HepG2 (cell line): Measurements from ENCODE around the gene ANKRD42. TPM values are rescaled to one million over a fixed set of nuclear protein-coding genes. Genes with fewer than 3 reads are reported as not detected.

ENCODE experiments used
- BORCS8-MEF2B ChIP-seq: sonication (generic); formaldehyde crosslinking; IDR thresholded peaks from 2 replicates; pipeline ENCODE4 v1.8.0; 2022; ENCODE audit warnings: mild to moderate bottlenecking, missing genetic modification reagents
- CEBPG ChIP-seq: IDR thresholded peaks from 2 replicates; pipeline ENCODE4 v1.6.1; 2016
- FOXA1 ChIP-seq, 2 experiments: fragments of 450-650 bp in 1 of 2; sonication (generic) in 1 of 2; formaldehyde crosslinking in 1 of 2; IDR thresholded peaks; 2 replicates each; pipeline versions ENCODE4 v1.4.0 to v1.6.1; 2016 to 2020; ENCODE audit warnings: missing genetic modification reagents in 1 of 2
- GZF1 ChIP-seq: sonication (generic); formaldehyde crosslinking; IDR thresholded peaks from 2 replicates; pipeline ENCODE4 v1.5.1; 2020; ENCODE audit warnings: mild to moderate bottlenecking, missing genetic modification reagents
- HES4 ChIP-seq: sonication (generic); formaldehyde crosslinking; IDR thresholded peaks from 2 replicates; pipeline ENCODE4 v1.9.0; 2021; ENCODE audit warnings: mild to moderate bottlenecking, missing genetic modification reagents, borderline replicate concordance
- HOXD1 ChIP-seq: sonication (generic); formaldehyde crosslinking; IDR thresholded peaks from 2 replicates; pipeline ENCODE4 v1.5.0; 2020; ENCODE audit warnings: missing genetic modification reagents
- KAT8 ChIP-seq: IDR thresholded peaks from 2 replicates; pipeline ENCODE4 v1.6.1; 2016; ENCODE audit warnings: missing genetic modification reagents, missing compliant biosample characterization
- MIER2 ChIP-seq: IDR thresholded peaks from 2 replicates; pipeline ENCODE4 v1.6.1; 2016; ENCODE audit warnings: missing biosample characterization, missing genetic modification reagents
- NRL ChIP-seq: sonication (generic); formaldehyde crosslinking; IDR thresholded peaks from 2 replicates; pipeline ENCODE4 v1.5.0; 2020; ENCODE audit warnings: missing genetic modification reagents, mild to moderate bottlenecking, moderate library complexity, borderline replicate concordance
- POLR2G ChIP-seq: fragments of 200-400 bp; formaldehyde crosslinking; IDR thresholded peaks from 2 replicates; pipeline ENCODE4 v1.6.1; 2018; ENCODE audit warnings: mild to moderate bottlenecking, low read depth, low read length, moderate library complexity
- RCOR2 ChIP-seq: IDR thresholded peaks from 2 replicates; pipeline ENCODE4 v1.6.1; 2016; ENCODE audit warnings: missing biosample characterization, missing genetic modification reagents
- SALL2 ChIP-seq: sonication (generic); formaldehyde crosslinking; IDR thresholded peaks from 2 replicates; pipeline ENCODE4 v1.8.1; 2023; ENCODE audit warnings: mild to moderate bottlenecking, missing genetic modification reagents, inconsistent platforms
- SMAD9 ChIP-seq: sonication (generic); formaldehyde crosslinking; IDR thresholded peaks from 2 replicates; pipeline ENCODE4 v1.5.1; 2020; ENCODE audit warnings: mild to moderate bottlenecking, missing genetic modification reagents
- SP2 ChIP-seq: sonication (generic); formaldehyde crosslinking; IDR thresholded peaks from 2 replicates; pipeline ENCODE4 v1.5.1; 2020; ENCODE audit warnings: mild to moderate bottlenecking, missing genetic modification reagents
- ZFP62 ChIP-seq: sonication (generic); formaldehyde crosslinking; IDR thresholded peaks from 2 replicates; pipeline ENCODE4 v1.4.0; 2020; ENCODE audit warnings: missing genetic modification reagents
- ZNF33B ChIP-seq: sonication (generic); formaldehyde crosslinking; IDR thresholded peaks from 2 replicates; pipeline ENCODE4 v1.5.1; 2020; ENCODE audit warnings: mild to moderate bottlenecking, missing genetic modification reagents
- ZNF354B ChIP-seq: sonication (generic); formaldehyde crosslinking; IDR thresholded peaks from 2 replicates; pipeline ENCODE4 v1.8.0; 2022; ENCODE audit warnings: mild to moderate bottlenecking, missing genetic modification reagents
- ZSCAN25 ChIP-seq: sonication (generic); formaldehyde crosslinking; IDR thresholded peaks from 2 replicates; pipeline ENCODE4 v1.8.0; 2022; ENCODE audit warnings: mild to moderate bottlenecking, missing genetic modification reagents
- polyA plus RNA-seq, 8 experiments: library from polyadenylated mRNA; depleted of rRNA in 3 of 8; stranded (reverse) in 7 of 8; unstranded in 1 of 8; fragments of >200 nt; fragmentation: Illumina TruSeq in 4 of 8; extraction: Trizol in 4 of 8; gene quantifications; 2 replicates each; pipeline versions ENCODE4 v1.2.1 to v1.2.3, GENCODE V29; 2011 to 2016; ENCODE audit warnings: low read depth in 4 of 8, missing spikeins in 1 of 8, mixed read lengths in 1 of 8; ENCODE audit not compliant: insufficient read depth in 1 of 8
- total RNA-seq, 5 experiments: library from RNA; depleted of rRNA; stranded (reverse); fragments of >200 nt; fragmentation: Illumina TruSeq; extraction: Trizol; gene quantifications; 2 replicates each; pipeline ENCODE4 v1.2.3, GENCODE V29; 2016; ENCODE audit warnings: low read depth in 1 of 5
- TF ChIP-seq, protein P1 (sequence below): sonication (generic); formaldehyde crosslinking; IDR thresholded peaks from 2 replicates; pipeline ENCODE4 v1.4.0; 2020; ENCODE audit warnings: mild to moderate bottlenecking, missing genetic modification reagents
- TF ChIP-seq, protein P2 (sequence below): sonication (generic); formaldehyde crosslinking; IDR thresholded peaks from 2 replicates; pipeline ENCODE4 v1.4.0; 2020; ENCODE audit warnings: low read depth, mild to moderate bottlenecking, missing genetic modification reagents
- TF ChIP-seq, protein P3 (sequence below): sonication (generic); formaldehyde crosslinking; IDR thresholded peaks from 2 replicates; pipeline ENCODE4 v1.4.0; 2020; ENCODE audit warnings: missing genetic modification reagents
- TF ChIP-seq, protein P4 (sequence below): sonication (generic); formaldehyde crosslinking; IDR thresholded peaks from 2 replicates; pipeline ENCODE4 v1.8.0; 2022; ENCODE audit warnings: mild to moderate bottlenecking, missing genetic modification reagents, moderate library complexity
- TF ChIP-seq, protein P5 (sequence below): IDR thresholded peaks from 2 replicates; pipeline ENCODE4 v1.6.1; 2012; ENCODE audit warnings: low read depth, low read length, improper control_type of control experiment

ANKRD42 gene
- total and polyA plus RNA-seq, 2 of the 13 experiments (the other 11 are each of a cell fraction or from before 2014, with no cell fraction given): 2.2 to 3.7 TPM

DNA sequence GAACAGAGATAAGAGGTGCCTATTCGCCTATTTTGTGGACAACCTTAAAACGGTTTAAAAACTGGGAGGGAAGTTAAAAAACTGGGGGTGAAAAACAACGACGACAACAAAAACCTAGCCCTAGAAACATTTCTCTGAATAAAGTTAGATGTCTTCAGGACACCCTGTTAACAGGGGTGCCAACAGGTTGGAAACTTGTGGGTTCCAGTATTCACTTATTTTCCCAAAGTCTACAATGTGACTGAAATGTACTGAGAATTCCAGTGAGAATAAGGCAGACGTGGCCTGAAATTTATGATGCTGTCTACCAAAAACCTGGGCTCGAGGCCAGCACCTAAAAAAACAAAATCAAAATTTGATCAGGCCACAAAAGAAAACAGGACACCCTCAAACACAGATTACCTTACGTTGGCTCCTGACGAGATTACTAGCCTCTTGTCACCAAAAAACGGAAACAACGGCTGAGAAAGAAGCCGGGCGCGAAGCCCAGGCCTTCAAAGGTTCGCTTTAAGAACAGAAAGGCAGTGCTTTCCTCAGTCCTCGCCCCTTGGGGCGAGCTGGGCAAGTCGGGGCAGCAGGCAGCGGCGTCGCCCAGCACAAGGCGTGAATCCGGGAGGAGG lies 91.7 kb downstream of the ANKRD42 start (continued):
- no peak for TF ChIP-seq GZF1
- TF ChIP-seq NRL: no peak
- TF ChIP-seq SALL2 (CRISPR knock-in tag): no peak
- TF ChIP-seq HOXD1: no peak
- TF ChIP-seq POLR2G: no peak
- TF ChIP-seq ZSCAN25 (CRISPR knock-in tag): 0 out of 2 replicates have a peak, but pooled peaks have one; percentile 33
- TF ChIP-seq HES4 (CRISPR knock-in tag): 0 out of 2 replicates have a peak, but pooled peaks have one; percentile 83
- no peak for TF ChIP-seq RCOR2 (CRISPR knock-in tag)
- TF ChIP-seq KAT8 (CRISPR knock-in tag): no peak
- no peak for TF ChIP-seq BORCS8-MEF2B
- TF ChIP-seq SMAD9 (CRISPR knock-in tag): peak; percentile 94; the same call in 1 of the 2 replicates
- TF ChIP-seq ZNF354B (CRISPR knock-in tag): no peak
- TF ChIP-seq, protein P1, sequence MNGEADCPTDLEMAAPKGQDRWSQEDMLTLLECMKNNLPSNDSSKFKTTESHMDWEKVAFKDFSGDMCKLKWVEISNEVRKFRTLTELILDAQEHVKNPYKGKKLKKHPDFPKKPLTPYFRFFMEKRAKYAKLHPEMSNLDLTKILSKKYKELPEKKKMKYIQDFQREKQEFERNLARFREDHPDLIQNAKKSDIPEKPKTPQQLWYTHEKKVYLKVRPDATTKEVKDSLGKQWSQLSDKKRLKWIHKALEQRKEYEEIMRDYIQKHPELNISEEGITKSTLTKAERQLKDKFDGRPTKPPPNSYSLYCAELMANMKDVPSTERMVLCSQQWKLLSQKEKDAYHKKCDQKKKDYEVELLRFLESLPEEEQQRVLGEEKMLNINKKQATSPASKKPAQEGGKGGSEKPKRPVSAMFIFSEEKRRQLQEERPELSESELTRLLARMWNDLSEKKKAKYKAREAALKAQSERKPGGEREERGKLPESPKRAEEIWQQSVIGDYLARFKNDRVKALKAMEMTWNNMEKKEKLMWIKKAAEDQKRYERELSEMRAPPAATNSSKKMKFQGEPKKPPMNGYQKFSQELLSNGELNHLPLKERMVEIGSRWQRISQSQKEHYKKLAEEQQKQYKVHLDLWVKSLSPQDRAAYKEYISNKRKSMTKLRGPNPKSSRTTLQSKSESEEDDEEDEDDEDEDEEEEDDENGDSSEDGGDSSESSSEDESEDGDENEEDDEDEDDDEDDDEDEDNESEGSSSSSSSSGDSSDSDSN (CRISPR knock-in tag): no peak
- TF ChIP-seq, protein P2, sequence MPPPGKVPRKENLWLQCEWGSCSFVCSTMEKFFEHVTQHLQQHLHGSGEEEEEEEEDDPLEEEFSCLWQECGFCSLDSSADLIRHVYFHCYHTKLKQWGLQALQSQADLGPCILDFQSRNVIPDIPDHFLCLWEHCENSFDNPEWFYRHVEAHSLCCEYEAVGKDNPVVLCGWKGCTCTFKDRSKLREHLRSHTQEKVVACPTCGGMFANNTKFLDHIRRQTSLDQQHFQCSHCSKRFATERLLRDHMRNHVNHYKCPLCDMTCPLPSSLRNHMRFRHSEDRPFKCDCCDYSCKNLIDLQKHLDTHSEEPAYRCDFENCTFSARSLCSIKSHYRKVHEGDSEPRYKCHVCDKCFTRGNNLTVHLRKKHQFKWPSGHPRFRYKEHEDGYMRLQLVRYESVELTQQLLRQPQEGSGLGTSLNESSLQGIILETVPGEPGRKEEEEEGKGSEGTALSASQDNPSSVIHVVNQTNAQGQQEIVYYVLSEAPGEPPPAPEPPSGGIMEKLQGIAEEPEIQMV (CRISPR knock-in tag): no peak
- TF ChIP-seq ZFP62 (CRISPR knock-in tag): no peak
- no peak for TF ChIP-seq FOXA1 (IDR thresholded peaks at IDR 0.05)
- no peak for TF ChIP-seq FOXA1 (CRISPR knock-in tag; IDR thresholded peaks at IDR 0.05)
- TF ChIP-seq, protein P3, sequence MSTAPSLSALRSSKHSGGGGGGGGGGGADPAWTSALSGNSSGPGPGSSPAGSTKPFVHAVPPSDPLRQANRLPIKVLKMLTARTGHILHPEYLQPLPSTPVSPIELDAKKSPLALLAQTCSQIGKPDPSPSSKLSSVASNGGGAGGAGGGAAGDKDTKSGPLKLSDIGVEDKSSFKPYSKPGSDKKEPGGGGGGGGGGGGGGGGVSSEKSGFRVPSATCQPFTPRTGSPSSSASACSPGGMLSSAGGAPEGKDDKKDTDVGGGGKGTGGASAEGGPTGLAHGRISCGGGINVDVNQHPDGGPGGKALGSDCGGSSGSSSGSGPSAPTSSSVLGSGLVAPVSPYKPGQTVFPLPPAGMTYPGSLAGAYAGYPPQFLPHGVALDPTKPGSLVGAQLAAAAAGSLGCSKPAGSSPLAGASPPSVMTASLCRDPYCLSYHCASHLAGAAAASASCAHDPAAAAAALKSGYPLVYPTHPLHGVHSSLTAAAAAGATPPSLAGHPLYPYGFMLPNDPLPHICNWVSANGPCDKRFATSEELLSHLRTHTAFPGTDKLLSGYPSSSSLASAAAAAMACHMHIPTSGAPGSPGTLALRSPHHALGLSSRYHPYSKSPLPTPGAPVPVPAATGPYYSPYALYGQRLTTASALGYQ (CRISPR knock-in tag): no peak
- TF ChIP-seq, protein P4, sequence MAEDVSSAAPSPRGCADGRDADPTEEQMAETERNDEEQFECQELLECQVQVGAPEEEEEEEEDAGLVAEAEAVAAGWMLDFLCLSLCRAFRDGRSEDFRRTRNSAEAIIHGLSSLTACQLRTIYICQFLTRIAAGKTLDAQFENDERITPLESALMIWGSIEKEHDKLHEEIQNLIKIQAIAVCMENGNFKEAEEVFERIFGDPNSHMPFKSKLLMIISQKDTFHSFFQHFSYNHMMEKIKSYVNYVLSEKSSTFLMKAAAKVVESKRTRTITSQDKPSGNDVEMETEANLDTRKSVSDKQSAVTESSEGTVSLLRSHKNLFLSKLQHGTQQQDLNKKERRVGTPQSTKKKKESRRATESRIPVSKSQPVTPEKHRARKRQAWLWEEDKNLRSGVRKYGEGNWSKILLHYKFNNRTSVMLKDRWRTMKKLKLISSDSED (CRISPR knock-in tag): no peak
- TF ChIP-seq, protein P5, sequence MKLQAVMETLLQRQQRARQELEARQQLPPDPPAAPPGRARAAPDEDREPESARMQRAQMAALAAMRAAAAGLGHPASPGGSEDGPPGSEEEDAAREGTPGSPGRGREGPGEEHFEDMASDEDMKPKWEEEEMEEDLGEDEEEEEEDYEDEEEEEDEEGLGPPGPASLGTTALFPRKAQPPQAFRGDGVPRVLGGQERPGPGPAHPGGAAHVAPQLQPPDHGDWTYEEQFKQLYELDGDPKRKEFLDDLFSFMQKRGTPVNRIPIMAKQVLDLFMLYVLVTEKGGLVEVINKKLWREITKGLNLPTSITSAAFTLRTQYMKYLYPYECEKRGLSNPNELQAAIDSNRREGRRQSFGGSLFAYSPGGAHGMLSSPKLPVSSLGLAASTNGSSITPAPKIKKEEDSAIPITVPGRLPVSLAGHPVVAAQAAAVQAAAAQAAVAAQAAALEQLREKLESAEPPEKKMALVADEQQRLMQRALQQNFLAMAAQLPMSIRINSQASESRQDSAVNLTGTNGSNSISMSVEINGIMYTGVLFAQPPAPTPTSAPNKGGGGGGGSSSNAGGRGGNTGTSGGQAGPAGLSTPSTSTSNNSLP: no peak
- no peak for TF ChIP-seq CEBPG (CRISPR knock-in tag)
- TF ChIP-seq SP2 (CRISPR knock-in tag): peak; percentile 52
- no peak for TF ChIP-seq MIER2 (CRISPR knock-in tag)
- TF ChIP-seq ZNF33B (CRISPR knock-in tag): 0 out of 2 replicates have a peak, but pooled peaks have one; percentile 54
